ENCODE results near the gene DPM1.

Gene DPM1

GRCh38 chr20:50924261-50924920 is 33.9 kb downstream of the DPM1 start:
- TF ChIP-seq CTCF (IDR thresholded peaks at IDR 0.05; ENCODE audit: borderline replicate concordance, insufficient read depth, low read depth, low read length) = no peak

GRCh38 chr20:50921803-50922501 is 36.4 kb downstream of the DPM1 start:
- TF ChIP-seq CTCF (IDR thresholded peaks at IDR 0.05; ENCODE audit: borderline replicate concordance, insufficient read depth, low read depth, low read length) = no peak
- no peak overlapping the region for H3K4me3 ChIP-seq (ENCODE audit: low read depth, low read length)

More at GRCh38 chr20:50924261-50924920, 33.9 kb downstream of the DPM1 start:
- no peak overlapping the region for H3K4me3 ChIP-seq (ENCODE audit: low read depth, low read length)

GRCh38 chr20:50920997-50921396 is 37.3 kb downstream of the DPM1 start:
- no peak for TF ChIP-seq CTCF (IDR thresholded peaks at IDR 0.05; ENCODE audit: borderline replicate concordance, insufficient read depth, low read depth, low read length)

GRCh38 chr20:50919567-50919966 is 38.8 kb downstream of the DPM1 start:
- no peak for TF ChIP-seq CTCF (IDR thresholded peaks at IDR 0.05; ENCODE audit: borderline replicate concordance, insufficient read depth, low read depth, low read length)
- no peak overlapping the region for H3K4me3 ChIP-seq (ENCODE audit: low read depth, low read length)

More at GRCh38 chr20:50920997-50921396, 37.3 kb downstream of the DPM1 start:
- no peak overlapping the region for H3K4me3 ChIP-seq (ENCODE audit: low read depth, low read length)

- no peak for TF ChIP-seq CTCF (IDR thresholded peaks at IDR 0.05; ENCODE audit: borderline replicate concordance, insufficient read depth, low read depth, low read length)
- no peak overlapping the region for H3K4me3 ChIP-seq (ENCODE audit: low read depth, low read length)
These were observed 39.9 kb downstream of the DPM1 start for GRCh38 chr20:50918403-50918802.

GRCh38 chr20:50916934-50917333 is 41.4 kb downstream of the DPM1 start:
- no peak overlapping the region for H3K4me3 ChIP-seq (ENCODE audit: low read depth, low read length)

More at GRCh38 chr20:50916934-50917333, 41.4 kb downstream of the DPM1 start:
- no peak for TF ChIP-seq CTCF (IDR thresholded peaks at IDR 0.05; ENCODE audit: borderline replicate concordance, insufficient read depth, low read depth, low read length)

Data from GM12875 (cell line).